Measurements from ENCODE around the gene A1BG.

The A1BG gene

GRCh38 chr19:58352760-58353671, at the start of gene A1BG:
TSS of gene A1BG (minus strand) at chr19:58353492. CDS start at chr19:58353437, 55 bp downstream.
- DNase-seq (ENCODE audit: low read depth) = no peak

GRCh38 chr19:58401840-58402421, 48.6 kb upstream of the A1BG start:
- DNase-seq (ENCODE audit: low read depth) = no peak

- peak; percentile 100 for DNase-seq (ENCODE audit: low read depth)
Observed at GRCh38 chr19:58400916-58401839, 47.9 kb upstream of the A1BG start.

- DNase-seq (ENCODE audit: low read depth) = peak; percentile 40
Observed at GRCh38 chr19:58400316-58400915, 47.1 kb upstream of the A1BG start.

- DNase-seq (ENCODE audit: low read depth) = no peak
Observed at GRCh38 chr19:58399903-58400302, 46.6 kb upstream of the A1BG start.

- no peak for DNase-seq (ENCODE audit: low read depth)
Observed at GRCh38 chr19:58398545-58398944, 45.3 kb upstream of the A1BG start.

- no peak for DNase-seq (ENCODE audit: low read depth)
Observed at GRCh38 chr19:58398087-58398486, 44.8 kb upstream of the A1BG start.

GRCh38 chr19:58397533-58398037, 44.3 kb upstream of the A1BG start:
- no peak for DNase-seq (ENCODE audit: low read depth)

- no peak for DNase-seq (ENCODE audit: low read depth)
Observed at GRCh38 chr19:58396691-58397532, 43.6 kb upstream of the A1BG start.

GRCh38 chr19:58395979-58396627, 42.8 kb upstream of the A1BG start:
- no peak for DNase-seq (ENCODE audit: low read depth)

- no peak for DNase-seq (ENCODE audit: low read depth)
Observed at GRCh38 chr19:58395220-58395978, 42.1 kb upstream of the A1BG start, which contains the start of gene RNF225. TSS of gene RNF225 (plus strand) at chr19:58395656. CDS start at chr19:58396090, 434 bp downstream.

GRCh38 chr19:58394821-58395219, 41.5 kb upstream of the A1BG start:
- DNase-seq (ENCODE audit: low read depth) = no peak

- DNase-seq (ENCODE audit: low read depth) = no peak
Observed at GRCh38 chr19:58393725-58394033, 40.4 kb upstream of the A1BG start.

GRCh38 chr19:58392945-58393724, 39.8 kb upstream of the A1BG start:
- DNase-seq (ENCODE audit: low read depth) = no peak

GRCh38 chr19:58388175-58388526, 34.9 kb upstream of the A1BG start:
- no peak for DNase-seq (ENCODE audit: low read depth)

GRCh38 chr19:58387338-58388174, 34.3 kb upstream of the A1BG start:
- DNase-seq (ENCODE audit: low read depth) = no peak

GRCh38 chr19:58386576-58387337, 33.5 kb upstream of the A1BG start, which contains the start of gene RPS5:
TSS of gene RPS5 (plus strand) at chr19:58387269. CDS start at chr19:58388138, 869 bp downstream.
- DNase-seq (ENCODE audit: low read depth) = peak; percentile 99
